HepG2 (cell line): ENCODE measurements around the gene MAGED2.

Source experiments
- CHD4 ChIP-seq: fragments of 200-600 bp; sonication (generic); IDR thresholded peaks from 2 replicates; pipeline ENCODE4 v1.7.0; 2017; ENCODE audit warnings: mild to moderate bottlenecking, low read length, borderline replicate concordance
- RNF219 ChIP-seq: sonication (generic); formaldehyde crosslinking; IDR thresholded peaks from 2 replicates; pipeline ENCODE4 v1.5.0; 2020; ENCODE audit warnings: mild to moderate bottlenecking, missing genetic modification reagents
- SP1 ChIP-seq, 2 experiments: fragments of 450-650 bp in 1 of 2; sonication (generic) in 1 of 2; formaldehyde crosslinking in 1 of 2; IDR thresholded peaks; 2 replicates each; pipeline versions ENCODE4 v1.4.0 to v1.6.1; 2016 to 2020; ENCODE audit warnings: missing genetic modification reagents in 1 of 2
- USF2 ChIP-seq, 2 experiments: sonication (generic) in 1 of 2; formaldehyde crosslinking in 1 of 2; IDR thresholded peaks; 2 replicates each; pipeline versions ENCODE4 v1.5.1 to v1.6.1; 2011 to 2020; ENCODE audit warnings: borderline replicate concordance in 1 of 2, low read depth in 1 of 2, low read length in 1 of 2, mild to moderate bottlenecking in 1 of 2, missing genetic modification reagents in 1 of 2, moderate library complexity in 1 of 2
- ZNF83 ChIP-seq: sonication (generic); formaldehyde crosslinking; IDR thresholded peaks from 2 replicates; pipeline ENCODE4 v1.4.0; 2020; ENCODE audit warnings: missing genetic modification reagents, mild to moderate bottlenecking, borderline replicate concordance
- ZZZ3 ChIP-seq: sonication (generic); formaldehyde crosslinking; IDR thresholded peaks from 2 replicates; pipeline ENCODE4 v1.4.0; 2020; ENCODE audit warnings: missing genetic modification reagents, mild to moderate bottlenecking, borderline replicate concordance

DNA sequence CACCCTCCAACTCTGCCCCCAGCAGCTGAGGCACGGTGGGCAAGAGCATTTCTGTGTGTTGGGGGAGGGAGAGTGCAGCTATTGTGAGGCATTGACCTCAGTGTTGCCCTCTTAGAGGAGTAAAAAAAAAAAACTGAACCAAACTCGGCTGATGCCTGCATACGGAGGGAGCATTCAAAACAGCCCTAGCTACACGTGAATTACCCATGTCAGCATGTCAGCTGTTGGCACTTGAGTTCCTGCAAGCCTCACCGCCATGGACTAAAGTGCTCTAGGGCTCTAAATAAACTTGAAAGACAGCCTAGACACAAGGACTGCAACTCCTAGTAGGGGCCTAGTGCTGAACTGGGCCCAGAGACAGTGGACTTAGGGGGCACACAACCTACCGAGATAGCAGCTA lies 31.5 kb upstream of the MAGED2 start:
- no peak for TF ChIP-seq ZNF83
- TF ChIP-seq CHD4, result no peak
- no peak for TF ChIP-seq RNF219
- no peak for TF ChIP-seq SP1 (IDR thresholded peaks at IDR 0.05)
- TF ChIP-seq SP1 (CRISPR knock-in tag; IDR thresholded peaks at IDR 0.05), result no peak
- TF ChIP-seq USF2 (IDR thresholded peaks at IDR 0.05; ENCODE audit: low read depth, low read length), result no peak
- TF ChIP-seq USF2 (CRISPR knock-in tag; IDR thresholded peaks at IDR 0.05; ENCODE audit: borderline replicate concordance), result no peak
- no peak for TF ChIP-seq ZZZ3 (CRISPR knock-in tag)
